Mucosa of rectum (tissue), 2 donors: ENCODE measurements around the gene ECHDC3.
"Not testable (repeated sequence)": the region's sequence is repeated elsewhere in the genome, so short reads cannot be mapped to it uniquely, and the experiment has no call there.

Experiments used
- H3K27ac ChIP-seq, 2 donors: one replicate each; pipeline ENCODE4 v1.7.0; 2013; ENCODE audit warnings: inconsistent platforms in 2 of 2, low read depth in 2 of 2, low read length in 2 of 2
- H3K27me3 ChIP-seq, 2 donors: one replicate each; pipeline ENCODE4 v1.7.0; 2013; ENCODE audit warnings: low read length in 2 of 2; ENCODE audit not compliant: control insufficient read depth in 2 of 2, insufficient read depth in 2 of 2
- H3K36me3 ChIP-seq, 2 donors: one replicate each; pipeline ENCODE4 v1.7.0; 2013; ENCODE audit warnings: low read length in 2 of 2; ENCODE audit not compliant: control insufficient read depth in 2 of 2, insufficient read depth in 2 of 2
- H3K4me1 ChIP-seq, 2 donors: one replicate each; pipeline ENCODE4 v1.7.0; 2013; ENCODE audit warnings: low read length in 2 of 2, mild to moderate bottlenecking in 1 of 2; ENCODE audit not compliant: control insufficient read depth in 2 of 2, insufficient read depth in 2 of 2
- H3K4me3 ChIP-seq, 2 donors: one replicate each; pipeline ENCODE4 v1.7.0; 2013; ENCODE audit warnings: low read length in 2 of 2
- H3K9ac ChIP-seq, 2 donors: one replicate each; pipeline ENCODE4 v1.7.0; 2013; ENCODE audit warnings: low read length in 2 of 2, low read depth in 1 of 2, mild to moderate bottlenecking in 1 of 2
- H3K9me3 ChIP-seq, 2 donors: one replicate each; pipeline ENCODE4 v1.7.0; 2013; ENCODE audit warnings: low read length in 2 of 2; ENCODE audit not compliant: control insufficient read depth in 2 of 2
- donor health status: healthy.
- donor health status: Normal muscosa, but diverticular disease.

Gene ECHDC3

DNA sequence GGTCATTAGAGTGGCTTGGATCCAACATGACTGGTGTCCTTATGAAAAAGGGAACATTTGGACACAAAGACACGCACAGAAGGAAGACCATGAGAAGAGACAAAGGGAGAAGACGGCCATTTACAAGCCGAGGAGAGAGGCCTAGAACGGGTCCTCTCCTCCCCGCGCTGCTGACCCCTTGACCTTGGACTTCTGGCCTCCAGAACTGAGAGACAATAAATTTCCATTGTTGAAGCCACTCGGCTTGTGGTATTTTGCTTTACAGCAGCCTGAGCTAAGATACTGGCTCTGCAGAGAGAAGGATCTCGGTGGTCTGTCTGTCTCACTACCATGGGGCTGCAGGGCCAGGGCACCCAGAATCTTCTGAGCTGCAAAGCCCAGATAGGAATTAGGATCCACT lies 38.1 kb upstream of the ECHDC3 start:
- no peak overlapping the region for H3K27ac ChIP-seq
- H3K4me1 ChIP-seq, result peaks cover 5 to 7% of the 10 kb centered on the region in 2 donors
- H3K27me3 ChIP-seq, result no peaks in the 10 kb centered on the region
- no peak overlapping the region for H3K9ac ChIP-seq
- H3K9me3 ChIP-seq, result no peaks in the 10 kb centered on the region
- H3K4me3 ChIP-seq, result no peak overlapping the region
- no peaks in the 10 kb centered on the region for H3K36me3 ChIP-seq

DNA sequence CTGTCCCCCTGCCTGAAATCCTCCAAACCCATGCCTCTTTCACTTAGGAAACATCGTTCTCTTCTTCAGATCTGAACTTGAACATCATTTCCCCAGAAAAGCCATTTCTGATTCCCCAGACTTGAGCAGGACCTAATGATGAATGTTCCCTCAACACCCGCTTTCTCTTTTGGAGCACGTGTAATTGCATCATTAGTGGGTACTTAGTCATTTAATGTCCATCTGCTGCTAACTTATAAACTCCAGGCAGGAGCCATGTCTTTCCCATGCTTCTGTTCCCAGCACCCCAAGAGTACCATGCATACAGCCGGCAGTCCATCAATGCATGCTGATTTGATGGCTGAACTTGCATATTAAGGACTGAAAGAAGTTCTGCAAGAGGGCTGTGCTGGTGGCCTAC lies 36.5 kb upstream of the ECHDC3 start:
- no peak overlapping the region for H3K9ac ChIP-seq
- no peaks in the 10 kb centered on the region for H3K36me3 ChIP-seq
- H3K27me3 ChIP-seq, result no peaks in the 10 kb centered on the region
- no peaks in the 10 kb centered on the region for H3K9me3 ChIP-seq
- no peak overlapping the region for H3K4me3 ChIP-seq
- H3K4me1 ChIP-seq, result peaks cover 3 to 5% of the 10 kb centered on the region in 2 donors
- no peak overlapping the region for H3K27ac ChIP-seq

DNA sequence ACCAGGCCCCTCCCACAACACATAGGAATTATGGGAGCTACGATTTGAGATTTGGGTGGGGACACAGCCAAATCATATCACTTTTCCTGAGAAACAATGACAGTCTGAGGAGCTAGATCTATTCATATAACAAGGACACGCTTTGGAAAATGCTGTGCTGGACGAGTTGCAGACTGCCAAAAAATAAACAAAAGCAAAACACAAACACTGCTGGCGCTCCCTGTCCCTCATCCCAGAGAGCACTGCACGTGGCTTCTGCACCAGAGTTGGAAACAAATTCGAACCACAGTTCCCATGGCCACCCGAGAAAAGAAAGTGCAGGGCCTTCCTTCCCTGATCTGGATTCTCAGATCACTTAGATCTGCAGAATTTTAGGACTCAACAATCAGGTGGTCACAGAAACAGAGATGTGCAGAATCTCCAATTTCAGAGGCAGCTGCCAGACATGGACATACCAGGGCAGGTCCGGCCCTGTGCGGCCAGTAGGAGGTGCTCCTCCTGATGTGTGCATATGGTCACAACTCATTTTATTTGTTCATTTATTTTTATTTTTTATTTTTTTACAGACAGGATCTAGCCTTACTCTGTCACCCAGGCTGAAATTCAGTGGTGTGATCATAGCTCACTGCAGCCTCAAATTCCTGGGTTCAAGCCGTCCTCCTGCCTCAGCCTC lies 35.2 kb upstream of the ECHDC3 start:
- H3K9ac ChIP-seq, result no peak overlapping the region
- no peak overlapping the region for H3K27ac ChIP-seq
- H3K9me3 ChIP-seq, result no peaks in the 10 kb centered on the region
- H3K4me1 ChIP-seq, result peaks cover 3 to 5% of the 10 kb centered on the region in 2 donors
- H3K4me3 ChIP-seq, result no peak overlapping the region
- no peaks in the 10 kb centered on the region for H3K36me3 ChIP-seq
- H3K27me3 ChIP-seq, result no peaks in the 10 kb centered on the region

DNA sequence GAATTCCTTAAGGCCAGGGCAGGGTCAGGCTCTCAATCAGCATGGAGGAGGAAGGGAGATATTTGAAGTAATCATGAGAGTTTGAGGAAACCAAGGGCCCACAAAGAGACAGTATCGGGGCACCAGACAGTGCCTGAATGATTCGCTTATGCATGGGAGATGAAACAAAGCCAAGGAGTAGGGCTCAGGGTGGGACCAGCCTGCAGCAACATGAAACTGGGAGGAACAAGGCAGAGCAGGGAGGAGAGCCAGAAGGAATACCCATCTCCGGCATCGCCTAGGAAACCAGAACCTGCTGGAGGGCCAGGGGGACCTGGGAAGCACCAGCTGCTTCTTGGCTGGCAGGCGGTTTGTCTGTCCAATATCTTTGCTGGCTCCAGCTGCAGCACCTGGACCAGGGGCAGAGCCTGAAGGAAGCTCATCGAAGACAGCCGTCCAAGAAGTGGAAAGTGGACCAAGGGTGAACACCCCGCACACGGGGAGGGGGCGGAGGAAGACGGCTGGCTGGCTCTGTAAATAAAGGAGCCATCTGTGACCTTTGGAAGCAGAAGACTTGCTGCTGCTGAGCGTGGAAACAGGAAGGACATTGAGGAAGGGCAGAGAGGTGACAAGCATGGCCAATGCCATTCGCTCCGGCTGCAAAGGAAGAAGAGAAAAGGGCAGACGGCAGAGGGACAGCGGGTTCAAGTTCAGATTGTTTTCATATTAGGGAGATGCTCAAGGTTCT lies 34.4 kb upstream of the ECHDC3 start:
- Histone ChIP-seq H3K27ac (no peak overlapping the region), H3K4me1 (peaks cover 3 to 5% of the 10 kb centered on the region in 2 donors), H3K27me3 (no peaks in the 10 kb centered on the region), H3K9me3 (no peaks in the 10 kb centered on the region), H3K4me3 (no peak overlapping the region), H3K36me3 (no peaks in the 10 kb centered on the region), H3K9ac (no peak overlapping the region)

DNA sequence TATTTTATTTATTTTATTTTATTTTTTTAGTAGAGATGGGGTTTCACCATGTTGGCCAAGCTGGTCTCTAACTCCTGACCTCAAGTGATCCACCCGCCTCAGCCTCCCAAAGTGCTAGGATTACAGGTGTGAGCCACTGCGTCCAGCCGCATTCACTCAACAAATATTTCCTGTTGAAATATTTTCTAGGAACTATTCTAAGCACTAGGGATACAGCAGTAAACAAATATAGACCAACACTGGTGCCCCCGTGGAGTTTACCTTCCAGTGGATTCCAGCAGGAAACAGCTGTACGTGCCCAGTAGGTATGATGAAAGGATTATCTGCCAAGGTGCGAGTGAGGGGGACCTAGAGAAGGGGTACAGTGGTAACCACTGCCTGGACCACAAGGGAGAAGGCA lies 33.4 kb upstream of the ECHDC3 start:
- H3K36me3 ChIP-seq, H3K4me3 ChIP-seq, H3K9ac ChIP-seq, H3K9me3 ChIP-seq, H3K27me3 ChIP-seq, H3K4me1 ChIP-seq, H3K27ac ChIP-seq: not testable (repeated sequence)

DNA sequence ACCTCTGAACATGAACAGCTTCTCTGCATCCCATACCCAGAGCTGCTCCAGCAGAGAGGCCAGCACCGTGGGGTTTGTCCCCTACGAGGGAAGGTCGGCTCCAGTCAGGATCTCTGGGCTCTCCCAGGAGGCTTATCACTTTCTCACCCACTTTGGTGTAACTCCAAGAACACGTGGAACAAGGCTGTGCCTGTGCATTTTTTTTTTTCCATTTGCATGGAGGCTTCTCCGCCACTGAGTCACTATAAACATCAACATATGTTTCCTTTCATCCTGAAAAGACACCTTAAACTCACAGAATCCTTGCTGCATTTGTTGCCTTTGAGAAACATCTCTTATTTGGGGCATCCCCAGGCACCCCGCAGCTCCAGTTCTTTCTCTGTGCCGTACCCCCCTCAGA lies 29.4 kb upstream of the ECHDC3 start:
- Histone ChIP-seq H3K9ac (no peak overlapping the region), H3K9me3 (no peaks in the 10 kb centered on the region), H3K4me3 (no peak overlapping the region), H3K4me1 (peaks cover 5 to 10% of the 10 kb centered on the region in 2 donors), H3K27me3 (no peaks in the 10 kb centered on the region), H3K27ac (no peak overlapping the region), H3K36me3 (no peaks in the 10 kb centered on the region)

DNA sequence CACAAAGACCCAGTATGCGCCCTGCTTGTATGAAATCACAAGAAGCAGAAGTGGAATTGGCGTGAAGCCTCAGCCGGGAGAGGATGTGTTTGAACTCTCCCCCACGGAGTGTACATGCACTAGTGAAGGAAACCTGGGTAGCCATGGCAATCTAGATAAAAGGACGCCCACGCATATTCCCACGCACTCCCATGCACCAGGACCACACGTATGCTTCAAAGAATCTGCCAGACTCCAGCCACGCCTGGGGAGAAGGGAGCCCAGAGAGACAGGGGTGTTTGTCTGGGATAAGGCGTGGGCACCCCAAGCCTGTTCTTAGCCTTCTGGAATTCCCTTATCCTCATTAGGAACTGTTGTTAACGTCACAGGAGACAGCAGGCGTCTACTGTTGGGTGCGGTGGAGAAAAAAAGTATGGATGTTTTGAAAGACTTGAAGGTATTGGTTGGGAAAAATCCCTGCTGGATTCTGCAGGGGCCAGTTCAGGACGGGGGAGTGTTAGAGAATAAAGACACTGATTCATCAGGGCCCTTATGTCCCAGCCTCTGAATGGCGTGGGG lies 28.9 kb upstream of the ECHDC3 start:
- peaks cover 5% of the 10 kb centered on the region in 2 donors for H3K4me1 ChIP-seq
- H3K27ac ChIP-seq, result no peak overlapping the region
- no peak overlapping the region for H3K4me3 ChIP-seq
- H3K36me3 ChIP-seq, result no peaks in the 10 kb centered on the region
- no peak overlapping the region for H3K9ac ChIP-seq
- no peaks in the 10 kb centered on the region for H3K9me3 ChIP-seq
- no peaks in the 10 kb centered on the region for H3K27me3 ChIP-seq

DNA sequence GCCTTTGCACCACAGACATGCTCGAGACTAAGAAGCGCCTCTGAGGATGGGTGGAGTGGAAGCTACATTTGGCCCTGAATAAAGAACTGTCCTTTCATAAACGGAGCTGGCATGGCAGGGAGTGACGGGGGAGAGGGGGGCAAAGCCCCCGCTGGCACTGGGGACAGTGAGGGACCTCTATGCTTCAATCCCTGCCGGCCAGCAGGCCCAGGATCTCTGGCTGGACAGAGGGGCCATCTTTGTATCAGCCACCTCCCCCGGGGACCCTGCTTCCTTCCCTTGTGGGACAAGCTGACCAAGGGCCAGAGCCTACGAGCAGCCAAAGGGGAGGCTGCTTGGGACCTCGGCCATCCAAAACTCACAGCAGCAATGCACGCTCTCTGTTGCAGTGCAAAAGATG lies 28.2 kb upstream of the ECHDC3 start:
- no peaks in the 10 kb centered on the region for H3K27me3 ChIP-seq
- no peak overlapping the region for H3K4me3 ChIP-seq
- peaks cover 5% of the 10 kb centered on the region in 2 donors for H3K4me1 ChIP-seq
- H3K9me3 ChIP-seq, result no peaks in the 10 kb centered on the region
- H3K36me3 ChIP-seq, result no peaks in the 10 kb centered on the region
- no peak overlapping the region for H3K9ac ChIP-seq
- no peak overlapping the region for H3K27ac ChIP-seq

DNA sequence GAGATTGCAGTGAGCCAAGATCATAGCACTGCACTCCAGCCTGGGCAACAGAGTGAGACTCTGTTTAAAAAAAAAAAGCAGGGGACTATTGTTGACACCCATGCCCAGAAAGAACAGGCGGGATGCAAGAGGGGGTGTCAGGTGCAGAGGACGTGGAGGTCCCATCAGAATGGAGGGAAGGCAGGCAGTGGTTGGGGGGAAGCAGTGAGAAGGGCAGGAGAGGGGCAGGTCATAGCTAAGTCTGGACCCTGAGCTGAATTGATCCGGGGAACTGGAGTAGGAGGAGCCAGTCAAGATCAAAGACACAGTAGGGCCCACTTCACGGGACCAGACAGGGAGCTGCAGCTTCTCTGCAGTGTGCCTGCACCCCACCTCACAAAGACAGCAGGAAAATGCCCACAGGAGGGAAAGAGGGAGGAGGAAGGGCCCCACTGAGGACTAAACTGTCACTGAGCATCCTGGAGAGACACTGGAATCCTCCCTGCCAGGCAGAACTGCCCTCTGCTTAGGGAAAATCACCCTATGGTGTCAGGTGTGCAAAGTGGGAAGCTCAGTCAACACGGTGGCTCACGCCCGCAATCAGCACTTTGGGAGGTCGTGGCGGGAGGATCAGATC lies 27.3 kb upstream of the ECHDC3 start:
- no peak overlapping the region for H3K27ac ChIP-seq
- H3K4me3 ChIP-seq, result no peak overlapping the region
- no peaks in the 10 kb centered on the region for H3K36me3 ChIP-seq
- no peaks in the 10 kb centered on the region for H3K27me3 ChIP-seq
- H3K9me3 ChIP-seq, result no peaks in the 10 kb centered on the region
- H3K9ac ChIP-seq, result no peak overlapping the region
- H3K4me1 ChIP-seq, result peaks cover 5% of the 10 kb centered on the region in 2 donors

DNA sequence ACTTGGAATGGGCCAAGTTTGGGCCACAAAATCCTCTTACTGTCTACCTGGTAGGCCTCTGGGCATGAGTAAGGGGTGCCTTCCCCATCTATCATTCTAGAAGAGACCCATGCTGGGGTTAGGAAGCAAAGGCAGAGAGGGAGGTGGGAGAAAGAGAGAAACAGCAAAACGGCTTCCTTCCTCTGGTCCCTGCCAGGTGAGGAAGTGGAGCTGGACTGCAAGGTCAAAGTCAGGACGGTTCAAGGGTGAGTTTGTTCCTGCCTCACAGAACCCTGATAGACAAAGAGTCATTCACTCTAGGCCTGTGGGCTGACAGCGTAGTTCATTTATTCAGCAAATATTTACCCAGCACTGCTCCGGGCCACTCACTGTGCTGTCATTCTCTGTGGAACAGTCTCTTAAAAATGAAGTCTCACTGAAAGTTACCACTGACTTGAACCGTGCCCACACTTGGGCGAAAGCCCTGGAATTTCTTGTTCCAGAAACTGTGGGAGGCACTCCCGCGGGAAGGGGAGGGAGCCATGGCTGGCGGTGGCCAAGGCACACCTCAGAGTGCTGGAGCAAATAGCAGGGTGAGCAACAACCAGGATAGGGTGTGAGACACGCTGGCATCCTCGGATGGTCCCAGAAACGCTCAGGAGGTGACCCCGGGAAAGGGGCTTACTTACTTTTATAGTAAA lies 26.2 kb upstream of the ECHDC3 start:
- Histone ChIP-seq H3K4me1 (peaks cover 5% of the 10 kb centered on the region in 2 donors), H3K4me3 (no peak overlapping the region), H3K36me3 (no peaks in the 10 kb centered on the region), H3K9me3 (no peaks in the 10 kb centered on the region), H3K27me3 (no peaks in the 10 kb centered on the region), H3K9ac (peak overlapping the region; percentile 14 to 19), H3K27ac (peak overlapping the region; percentile 63 to 73)
